ENCODE measurements around the gene RNF43.

- TF ChIP-seq RAD21 (IDR thresholded peaks at IDR 0.05; ENCODE audit: low read length) (no peak), CTCF (IDR thresholded peaks at IDR 0.05) (no peak), CHD2 (IDR thresholded peaks at IDR 0.05; ENCODE audit: low read length, partially characterized antibody) (no peak), TCF12 (IDR thresholded peaks at IDR 0.05) (no peak), RCOR1 (IDR thresholded peaks at IDR 0.05; ENCODE audit: low read length) (no peak), EZH2phosphoT487 (IDR thresholded peaks at IDR 0.05; ENCODE audit: borderline replicate concordance, low read depth) (no peak), POLR2AphosphoS5 (IDR thresholded peaks at IDR 0.05; ENCODE audit: low read depth, low read length) (no peak), MXI1 (IDR thresholded peaks at IDR 0.05; ENCODE audit: low read depth, low read length) (no peak), SIN3A (IDR thresholded peaks at IDR 0.05; ENCODE audit: borderline replicate concordance, low read depth, low read length) (no peak), MAX (IDR thresholded peaks at IDR 0.05; ENCODE audit: low read depth) (no peak), PBX3 (IDR thresholded peaks at IDR 0.05) (no peak), GATA2 (CRISPR knock-in tag; IDR thresholded peaks at IDR 0.05) (no peak)
- TF ChIP-seq, protein P1, sequence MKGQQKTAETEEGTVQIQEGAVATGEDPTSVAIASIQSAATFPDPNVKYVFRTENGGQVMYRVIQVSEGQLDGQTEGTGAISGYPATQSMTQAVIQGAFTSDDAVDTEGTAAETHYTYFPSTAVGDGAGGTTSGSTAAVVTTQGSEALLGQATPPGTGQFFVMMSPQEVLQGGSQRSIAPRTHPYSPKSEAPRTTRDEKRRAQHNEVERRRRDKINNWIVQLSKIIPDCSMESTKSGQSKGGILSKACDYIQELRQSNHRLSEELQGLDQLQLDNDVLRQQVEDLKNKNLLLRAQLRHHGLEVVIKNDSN (IDR thresholded peaks at IDR 0.05; ENCODE audit: borderline replicate concordance, low read depth), result no peak
- TF ChIP-seq, protein P2, sequence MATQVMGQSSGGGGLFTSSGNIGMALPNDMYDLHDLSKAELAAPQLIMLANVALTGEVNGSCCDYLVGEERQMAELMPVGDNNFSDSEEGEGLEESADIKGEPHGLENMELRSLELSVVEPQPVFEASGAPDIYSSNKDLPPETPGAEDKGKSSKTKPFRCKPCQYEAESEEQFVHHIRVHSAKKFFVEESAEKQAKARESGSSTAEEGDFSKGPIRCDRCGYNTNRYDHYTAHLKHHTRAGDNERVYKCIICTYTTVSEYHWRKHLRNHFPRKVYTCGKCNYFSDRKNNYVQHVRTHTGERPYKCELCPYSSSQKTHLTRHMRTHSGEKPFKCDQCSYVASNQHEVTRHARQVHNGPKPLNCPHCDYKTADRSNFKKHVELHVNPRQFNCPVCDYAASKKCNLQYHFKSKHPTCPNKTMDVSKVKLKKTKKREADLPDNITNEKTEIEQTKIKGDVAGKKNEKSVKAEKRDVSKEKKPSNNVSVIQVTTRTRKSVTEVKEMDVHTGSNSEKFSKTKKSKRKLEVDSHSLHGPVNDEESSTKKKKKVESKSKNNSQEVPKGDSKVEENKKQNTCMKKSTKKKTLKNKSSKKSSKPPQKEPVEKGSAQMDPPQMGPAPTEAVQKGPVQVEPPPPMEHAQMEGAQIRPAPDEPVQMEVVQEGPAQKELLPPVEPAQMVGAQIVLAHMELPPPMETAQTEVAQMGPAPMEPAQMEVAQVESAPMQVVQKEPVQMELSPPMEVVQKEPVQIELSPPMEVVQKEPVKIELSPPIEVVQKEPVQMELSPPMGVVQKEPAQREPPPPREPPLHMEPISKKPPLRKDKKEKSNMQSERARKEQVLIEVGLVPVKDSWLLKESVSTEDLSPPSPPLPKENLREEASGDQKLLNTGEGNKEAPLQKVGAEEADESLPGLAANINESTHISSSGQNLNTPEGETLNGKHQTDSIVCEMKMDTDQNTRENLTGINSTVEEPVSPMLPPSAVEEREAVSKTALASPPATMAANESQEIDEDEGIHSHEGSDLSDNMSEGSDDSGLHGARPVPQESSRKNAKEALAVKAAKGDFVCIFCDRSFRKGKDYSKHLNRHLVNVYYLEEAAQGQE (IDR thresholded peaks at IDR 0.05; ENCODE audit: low read depth, low read length), result no peak
Measured at GRCh38 chr17:58382872-58383242, 34.5 kb downstream of the RNF43 start.

All from SK-N-SH (cell line).